Osteocyte (in vitro differentiated cells): ENCODE data around the gene PCDHB10. TPM values are rescaled to one million over a fixed set of nuclear protein-coding genes. Genes with fewer than 3 reads are reported as not detected.
"Not testable (repeated sequence)": the region's sequence is repeated elsewhere in the genome, so short reads cannot be mapped to it uniquely, and the experiment has no call there.

Experiments
- DNase-seq: peaks from one replicate; pipeline ENCODE4 v3.0.0; 2021; ENCODE audit warnings: mixed read lengths; ENCODE audit not compliant: unreplicated experiment; ENCODE audit errors: extremely low spot score
- H3K27ac Mint-ChIP-seq: one replicate; pipeline ENCODE4 v1.8.0; 2021; ENCODE audit warnings: mild to moderate bottlenecking, mixed read lengths; ENCODE audit not compliant: unreplicated experiment
- H3K27me3 Mint-ChIP-seq: one replicate; pipeline ENCODE4 v1.8.0; 2021; ENCODE audit warnings: mixed read lengths; ENCODE audit not compliant: unreplicated experiment
- H3K36me3 Mint-ChIP-seq: one replicate; pipeline ENCODE4 v1.8.0; 2021; ENCODE audit warnings: mixed read lengths; ENCODE audit not compliant: unreplicated experiment
- H3K4me1 Mint-ChIP-seq: one replicate; pipeline ENCODE4 v1.8.0; 2021; ENCODE audit warnings: mixed read lengths; ENCODE audit not compliant: unreplicated experiment
- H3K4me3 Mint-ChIP-seq: one replicate; pipeline ENCODE4 v1.8.0; 2021; ENCODE audit warnings: mild to moderate bottlenecking, moderate library complexity, mixed read lengths; ENCODE audit not compliant: unreplicated experiment
- H3K9me3 Mint-ChIP-seq: one replicate; pipeline ENCODE4 v1.8.0; 2021; ENCODE audit warnings: mixed read lengths; ENCODE audit not compliant: unreplicated experiment
- CTCF ChIP-seq: fragments of 200-600 bp; sonication (generic); IDR thresholded peaks from 2 replicates; pipeline ENCODE4 v1.5.0; 2021; ENCODE audit warnings: antibody characterized with exemption, mild to moderate bottlenecking, moderate library complexity
- total RNA-seq: library from RNA; stranded (reverse); gene quantifications from 2 replicates; pipeline ENCODE4 v1.2.1, GENCODE V29; 2021

Gene PCDHB10
- total RNA-seq, 1 donor from 2014 or later: 7.8 TPM

GRCh38 chr5:141234109-141234667 lies 42.0 kb downstream of the PCDHB10 start:
- no peak overlapping the region for H3K27ac Mint-ChIP-seq
- H3K36me3 Mint-ChIP-seq: peaks cover 14% of the 10 kb centered on the region
- DNase-seq: no peak
- H3K4me1 Mint-ChIP-seq: no peaks in the 10 kb centered on the region
- H3K27me3 Mint-ChIP-seq: no peaks in the 10 kb centered on the region
- TF ChIP-seq CTCF: no peak
- peaks cover 43% of the 10 kb centered on the region for H3K9me3 Mint-ChIP-seq
- no peak overlapping the region for H3K4me3 Mint-ChIP-seq

- DNase-seq, H3K27me3 Mint-ChIP-seq, H3K4me1 Mint-ChIP-seq, H3K27ac Mint-ChIP-seq, H3K4me3 Mint-ChIP-seq: not testable (repeated sequence)
- H3K9me3 Mint-ChIP-seq: peaks cover 49% of the 10 kb centered on the region
- peaks cover 14% of the 10 kb centered on the region for H3K36me3 Mint-ChIP-seq
These were observed 43.8 kb downstream of the PCDHB10 start for GRCh38 chr5:141235922-141236321.

- H3K4me1 Mint-ChIP-seq: no peaks in the 10 kb centered on the region
- H3K4me3 Mint-ChIP-seq: no peak overlapping the region
- no peak for DNase-seq
- peaks cover 13% of the 10 kb centered on the region for H3K36me3 Mint-ChIP-seq
- no peak for TF ChIP-seq CTCF
- no peak overlapping the region for H3K27ac Mint-ChIP-seq
- H3K9me3 Mint-ChIP-seq: peaks cover 43% of the 10 kb centered on the region
- H3K27me3 Mint-ChIP-seq: no peaks in the 10 kb centered on the region
These were observed 44.6 kb downstream of the PCDHB10 start for GRCh38 chr5:141236516-141237313.

- no peak overlapping the region for H3K4me3 Mint-ChIP-seq
- H3K36me3 Mint-ChIP-seq: peaks cover 15% of the 10 kb centered on the region
- DNase-seq: no peak
- no peaks in the 10 kb centered on the region for H3K27me3 Mint-ChIP-seq
- H3K4me1 Mint-ChIP-seq: no peaks in the 10 kb centered on the region
- H3K27ac Mint-ChIP-seq: no peak overlapping the region
- peaks cover 54% of the 10 kb centered on the region for H3K9me3 Mint-ChIP-seq
- no peak for TF ChIP-seq CTCF
These were observed 49.3 kb downstream of the PCDHB10 start for GRCh38 chr5:141241496-141241895.

Other genes with a start within 250 kb of the PCDHB10 start
- gene PCDHAC2, start 225.9 kb upstream of the PCDHB10 start, total RNA-seq: 2.3 and 3.0 TPM in 2 replicates
- gene PCDHB1, start 141.0 kb upstream of the PCDHB10 start, total RNA-seq: 0.03 and 0.05 TPM in 2 replicates
- 91.5 and 92.7 TPM in 2 replicates for gene PCDHB2, start 97.7 kb upstream of the PCDHB10 start, total RNA-seq
- gene PCDHB3, start 91.9 kb upstream of the PCDHB10 start, total RNA-seq: 8.8 and 11.1 TPM in 2 replicates
- 2.9 and 4.1 TPM in 2 replicates for gene PCDHB4, start 70.5 kb upstream of the PCDHB10 start, total RNA-seq
- gene PCDHB5, start 57.1 kb upstream of the PCDHB10 start, total RNA-seq: 6.4 and 7.5 TPM in 2 replicates
- gene PCDHB6, start 42.3 kb upstream of the PCDHB10 start, total RNA-seq: 1.4 and 1.6 TPM in 2 replicates
- 1.1 and 1.2 TPM in 2 replicates for gene PCDHB7, start 19.7 kb upstream of the PCDHB10 start, total RNA-seq
- 0.81 and 1.1 TPM in 2 replicates for gene PCDHB8, start 14.6 kb upstream of the PCDHB10 start, total RNA-seq
- gene PCDHB16, start 10.0 kb upstream of the PCDHB10 start, total RNA-seq: 9.0 and 10.8 TPM in 2 replicates
- 3.4 and 4.3 TPM in 2 replicates for gene PCDHB9, start 5.2 kb upstream of the PCDHB10 start, total RNA-seq
- gene PCDHB11, start 7.3 kb downstream of the PCDHB10 start, total RNA-seq: 1.9 and 2.4 TPM in 2 replicates
- gene PCDHB12, start 16.4 kb downstream of the PCDHB10 start, total RNA-seq: 1.9 and 2.2 TPM in 2 replicates
- 2.2 and 2.4 TPM in 2 replicates for gene PCDHB13, start 21.6 kb downstream of the PCDHB10 start, total RNA-seq
- gene PCDHB14, start 31.0 kb downstream of the PCDHB10 start, total RNA-seq: 8.8 and 9.0 TPM in 2 replicates
- 4.3 and 4.4 TPM in 2 replicates for gene PCDHB15, start 53.0 kb downstream of the PCDHB10 start, total RNA-seq
- 0.50 and 0.81 TPM in 2 replicates for gene SLC25A2, start 111.7 kb downstream of the PCDHB10 start, total RNA-seq
- gene TAF7, start 128.4 kb downstream of the PCDHB10 start, total RNA-seq: 78.7 and 83.8 TPM in 2 replicates
- gene PCDHGA1, start 138.2 kb downstream of the PCDHB10 start, total RNA-seq: 0.13 TPM in 1 of 2 replicates, not detected in the other
- 0.21 TPM in 1 of 2 replicates, not detected in the other for gene PCDHGA2, start 146.4 kb downstream of the PCDHB10 start, total RNA-seq
- gene PCDHGA3, start 151.5 kb downstream of the PCDHB10 start, total RNA-seq: not detected in 2 replicates
- 1.4 and 1.8 TPM in 2 replicates for gene PCDHGB1, start 157.7 kb downstream of the PCDHB10 start, total RNA-seq
- 0.27 and 0.47 TPM in 2 replicates for gene PCDHGA4, start 162.7 kb downstream of the PCDHB10 start, total RNA-seq
- gene PCDHGB2, start 167.6 kb downstream of the PCDHB10 start, total RNA-seq: 0.50 and 0.59 TPM in 2 replicates
- 0.13 and 0.16 TPM in 2 replicates for gene PCDHGA5, start 171.8 kb downstream of the PCDHB10 start, total RNA-seq
- gene PCDHGB3, start 177.9 kb downstream of the PCDHB10 start, total RNA-seq: 0.19 and 0.29 TPM in 2 replicates
- 0.18 and 0.21 TPM in 2 replicates for gene PCDHGA6, start 181.5 kb downstream of the PCDHB10 start, total RNA-seq
- gene PCDHGA7, start 190.4 kb downstream of the PCDHB10 start, total RNA-seq: 0.11 TPM in 1 of 2 replicates, not detected in the other
- 10.8 and 11.9 TPM in 2 replicates for gene PCDHGB4, start 195.3 kb downstream of the PCDHB10 start, total RNA-seq
- 0.34 and 0.51 TPM in 2 replicates for gene PCDHGA8, start 200.3 kb downstream of the PCDHB10 start, total RNA-seq
- 0.97 and 1.3 TPM in 2 replicates for gene PCDHGB5, start 205.6 kb downstream of the PCDHB10 start, total RNA-seq
- 1.6 and 1.9 TPM in 2 replicates for gene PCDHGA9, start 210.4 kb downstream of the PCDHB10 start, total RNA-seq
- gene PCDHGB6, start 215.7 kb downstream of the PCDHB10 start, total RNA-seq: 70.2 and 71.5 TPM in 2 replicates
- gene PCDHGA10, start 220.6 kb downstream of the PCDHB10 start, total RNA-seq: 22.4 and 24.0 TPM in 2 replicates
- gene PCDHGB7, start 225.3 kb downstream of the PCDHB10 start, total RNA-seq: 6.2 and 8.8 TPM in 2 replicates
- gene PCDHGA11, start 228.7 kb downstream of the PCDHB10 start, total RNA-seq: 1.9 and 2.2 TPM in 2 replicates
- 2.0 and 2.1 TPM in 2 replicates for gene PCDHGA12, start 238.2 kb downstream of the PCDHB10 start, total RNA-seq